Esophagus (tissue), 2 donors: Measurements from ENCODE around the gene GFRA1. TPM values are rescaled to one million over a fixed set of nuclear protein-coding genes. Genes with fewer than 3 reads are reported as not detected.

Experiments
- H3K27ac ChIP-seq, 2 donors: one replicate each; pipeline ENCODE4 v1.5.1; 2013; ENCODE audit warnings: low read depth in 2 of 2, mild to moderate bottlenecking in 2 of 2, inconsistent platforms in 1 of 2, low read length in 1 of 2, moderate library complexity in 1 of 2
- H3K27me3 ChIP-seq, 2 donors: one replicate each; pipeline ENCODE4 v1.6.1; 2013; ENCODE audit warnings: low read length in 2 of 2, control low read depth in 1 of 2, mild to moderate bottlenecking in 1 of 2; ENCODE audit not compliant: insufficient read depth in 2 of 2, control insufficient read depth in 1 of 2
- H3K36me3 ChIP-seq, 2 donors: one replicate each; pipeline ENCODE4 v1.6.1; 2013; ENCODE audit warnings: low read length in 1 of 2; ENCODE audit not compliant: control insufficient read depth in 2 of 2, insufficient read depth in 2 of 2
- H3K4me1 ChIP-seq, 2 donors: one replicate each; pipeline ENCODE4 v1.6.1; 2013; ENCODE audit warnings: low read length in 1 of 2; ENCODE audit not compliant: control insufficient read depth in 2 of 2, insufficient read depth in 2 of 2
- H3K4me3 ChIP-seq, 2 donors: one replicate each; pipeline ENCODE4 v1.5.1; 2013; ENCODE audit warnings: low read length in 2 of 2, mild to moderate bottlenecking in 2 of 2, low read depth in 1 of 2, moderate library complexity in 1 of 2
- H3K9me3 ChIP-seq, 2 donors: one replicate each; pipeline ENCODE4 v1.6.1; 2013; ENCODE audit warnings: mild to moderate bottlenecking in 2 of 2, low read depth in 1 of 2, low read length in 1 of 2, moderate library complexity in 1 of 2; ENCODE audit not compliant: control insufficient read depth in 2 of 2, insufficient read depth in 1 of 2
- WGBS, 2 donors: extraction: QIAGEN DNeasy Blood & Tissue Kit; methylation state at CpG; one replicate each; pipeline ENCODE4 v1.1.7; 2013; 5-methylcytosine and 5-hydroxymethylcytosine counted together
- polyA plus RNA-seq, 2 donors: library from polyadenylated mRNA; stranded (reverse); fragments of 200-250 nt; gene quantifications; one replicate each; pipeline ENCODE4 v1.2.3, GENCODE V29; 2013
- donor health status: healthy with polysubstance abuse.
- donor health status: Bipolar disorder and iron deficiency.

Gene GFRA1
- polyA plus RNA-seq, 2 donors, result 0.73 to 1.3 TPM

- H3K36me3 ChIP-seq, result no peaks in the 10 kb centered on the region
- H3K4me1 ChIP-seq, result no peaks in the 10 kb centered on the region
- H3K4me3 ChIP-seq, result no peak overlapping the region
- WGBS, 2 donors, result 85 to 86% methylated on average over 3 of the region's 3 CpGs
- no peaks in the 10 kb centered on the region for H3K27me3 ChIP-seq
- H3K9me3 ChIP-seq, result no peaks in the 10 kb centered on the region
- no peak overlapping the region for H3K27ac ChIP-seq
Observed at GRCh38 chr10:116146372-116147140, 126.5 kb downstream of the GFRA1 start.

- H3K36me3 ChIP-seq, result no peaks in the 10 kb centered on the region
- no peaks in the 10 kb centered on the region for H3K27me3 ChIP-seq
- 86 to 90% methylated on average over 4 of the region's 4 CpGs for WGBS, 2 donors
- H3K4me3 ChIP-seq, result no peak overlapping the region
- H3K9me3 ChIP-seq, result peaks cover 0 to 2% of the 10 kb centered on the region in 2 donors
- H3K27ac ChIP-seq, result no peak overlapping the region
- H3K4me1 ChIP-seq, result no peaks in the 10 kb centered on the region
Observed at GRCh38 chr10:116143673-116144222, 129.3 kb downstream of the GFRA1 start.

- Histone ChIP-seq H3K4me3 (no peak overlapping the region), H3K27me3 (no peaks in the 10 kb centered on the region), H3K27ac (no peak overlapping the region), H3K4me1 (no peaks in the 10 kb centered on the region), H3K36me3 (no peaks in the 10 kb centered on the region), H3K9me3 (peaks cover 0 to 2% of the 10 kb centered on the region in 2 donors)
- WGBS, 2 donors, result 58 to 63% methylated on average over 5 of the region's 5 CpGs
Observed at GRCh38 chr10:116141855-116142254, 131.2 kb downstream of the GFRA1 start.

GRCh38 chr10:116141246-116141645, 131.8 kb downstream of the GFRA1 start:
- 77 to 79% methylated on average over 5 of the region's 5 CpGs for WGBS, 2 donors
- H3K27me3 ChIP-seq, result no peaks in the 10 kb centered on the region
- peaks cover 0 to 2% of the 10 kb centered on the region in 2 donors for H3K9me3 ChIP-seq
- no peaks in the 10 kb centered on the region for H3K4me1 ChIP-seq
- no peak overlapping the region for H3K4me3 ChIP-seq
- H3K36me3 ChIP-seq, result no peaks in the 10 kb centered on the region
- no peak overlapping the region for H3K27ac ChIP-seq

GRCh38 chr10:116139886-116140285, 133.1 kb downstream of the GFRA1 start:
- Histone ChIP-seq H3K27ac (no peak overlapping the region), H3K4me3 (no peak overlapping the region), H3K4me1 (no peaks in the 10 kb centered on the region), H3K9me3 (peaks cover 0 to 2% of the 10 kb centered on the region in 2 donors), H3K36me3 (no peaks in the 10 kb centered on the region), H3K27me3 (no peaks in the 10 kb centered on the region)
- WGBS, 2 donors, result 60 to 67% methylated on average over 3 of the region's 3 CpGs

GRCh38 chr10:116138897-116139296, 134.1 kb downstream of the GFRA1 start:
- H3K27ac ChIP-seq, result no peak overlapping the region
- 46 to 47% methylated on average over 4 of the region's 4 CpGs for WGBS, 2 donors
- no peaks in the 10 kb centered on the region for H3K27me3 ChIP-seq
- H3K4me1 ChIP-seq, result no peaks in the 10 kb centered on the region
- H3K4me3 ChIP-seq, result no peak overlapping the region
- no peaks in the 10 kb centered on the region for H3K36me3 ChIP-seq
- H3K9me3 ChIP-seq, result peaks cover 0 to 2% of the 10 kb centered on the region in 2 donors

- WGBS, 2 donors, result 74 to 83% methylated on average over 4 of the region's 4 CpGs
- H3K27ac ChIP-seq, result no peak overlapping the region
- H3K36me3 ChIP-seq, result no peaks in the 10 kb centered on the region
- peaks cover 0 to 2% of the 10 kb centered on the region in 2 donors for H3K9me3 ChIP-seq
- H3K4me3 ChIP-seq, result no peak overlapping the region
- H3K4me1 ChIP-seq, result no peaks in the 10 kb centered on the region
- no peaks in the 10 kb centered on the region for H3K27me3 ChIP-seq
Observed at GRCh38 chr10:116136261-116136660, 136.7 kb downstream of the GFRA1 start.

- no peak overlapping the region for H3K4me3 ChIP-seq
- no peak overlapping the region for H3K27ac ChIP-seq
- no peaks in the 10 kb centered on the region for H3K36me3 ChIP-seq
- WGBS, 2 donors, result 52 to 57% methylated on average over 3 of the region's 3 CpGs
- H3K27me3 ChIP-seq, result no peaks in the 10 kb centered on the region
- no peaks in the 10 kb centered on the region for H3K9me3 ChIP-seq
- no peaks in the 10 kb centered on the region for H3K4me1 ChIP-seq
Observed at GRCh38 chr10:116134322-116134721, 138.7 kb downstream of the GFRA1 start.

GRCh38 chr10:116133634-116134033, 139.4 kb downstream of the GFRA1 start:
- Histone ChIP-seq H3K36me3 (no peaks in the 10 kb centered on the region), H3K9me3 (no peaks in the 10 kb centered on the region), H3K4me3 (no peak overlapping the region), H3K27ac (no peak overlapping the region), H3K4me1 (no peaks in the 10 kb centered on the region), H3K27me3 (no peaks in the 10 kb centered on the region)
- WGBS, 2 donors, result 64 to 77% methylated on average over 7 of the region's 7 CpGs
